Measurements from ENCODE around the gene DMXL1. TPM values are rescaled to one million over a fixed set of nuclear protein-coding genes. Genes with fewer than 3 reads are reported as not detected.

The DMXL1 gene
- total and polyA plus RNA-seq, 3 donors from 2014 or later, result 16.0 to 93.3 (median 63.9) TPM

DNA sequence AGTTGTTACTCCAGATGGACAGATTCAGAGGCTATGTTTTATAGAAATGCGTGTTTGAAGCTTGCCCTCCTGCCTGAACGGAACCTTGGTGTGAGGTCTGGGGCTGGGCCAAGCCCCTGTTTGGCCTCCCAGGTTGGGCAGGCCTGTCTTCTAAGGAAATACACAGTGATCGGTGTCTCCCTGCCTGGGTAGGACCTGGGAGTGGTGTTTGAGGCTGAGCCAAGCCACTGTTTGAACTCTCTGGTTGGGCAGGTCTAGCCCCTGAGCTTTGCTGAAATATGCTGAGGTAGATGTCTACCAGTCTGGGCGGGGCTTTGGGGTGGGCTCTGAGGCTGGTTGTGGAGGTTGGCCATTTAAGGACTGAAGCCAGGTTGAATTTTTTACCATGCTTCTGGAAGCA is 90.5 kb downstream of the DMXL1 start:
- TF ChIP-seq POLR2A (IDR thresholded peaks at IDR 0.05), result no peak
- TF ChIP-seq, protein P1, sequence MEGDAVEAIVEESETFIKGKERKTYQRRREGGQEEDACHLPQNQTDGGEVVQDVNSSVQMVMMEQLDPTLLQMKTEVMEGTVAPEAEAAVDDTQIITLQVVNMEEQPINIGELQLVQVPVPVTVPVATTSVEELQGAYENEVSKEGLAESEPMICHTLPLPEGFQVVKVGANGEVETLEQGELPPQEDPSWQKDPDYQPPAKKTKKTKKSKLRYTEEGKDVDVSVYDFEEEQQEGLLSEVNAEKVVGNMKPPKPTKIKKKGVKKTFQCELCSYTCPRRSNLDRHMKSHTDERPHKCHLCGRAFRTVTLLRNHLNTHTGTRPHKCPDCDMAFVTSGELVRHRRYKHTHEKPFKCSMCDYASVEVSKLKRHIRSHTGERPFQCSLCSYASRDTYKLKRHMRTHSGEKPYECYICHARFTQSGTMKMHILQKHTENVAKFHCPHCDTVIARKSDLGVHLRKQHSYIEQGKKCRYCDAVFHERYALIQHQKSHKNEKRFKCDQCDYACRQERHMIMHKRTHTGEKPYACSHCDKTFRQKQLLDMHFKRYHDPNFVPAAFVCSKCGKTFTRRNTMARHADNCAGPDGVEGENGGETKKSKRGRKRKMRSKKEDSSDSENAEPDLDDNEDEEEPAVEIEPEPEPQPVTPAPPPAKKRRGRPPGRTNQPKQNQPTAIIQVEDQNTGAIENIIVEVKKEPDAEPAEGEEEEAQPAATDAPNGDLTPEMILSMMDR (IDR thresholded peaks at IDR 0.05), result no peak
- Histone ChIP-seq H3K27ac (no peak overlapping the region), H3K4me1 (no peaks in the 10 kb centered on the region), H3K4me3 (no peak overlapping the region), H3K27me3 (no peaks in the 10 kb centered on the region), H3K9me3 (no peaks in the 10 kb centered on the region), H3K36me3 (ENCODE audit: low read depth, missing control alignments) (no peaks in the 10 kb centered on the region)
- WGBS, 2 donors, result 87 to 98% methylated on average over 4 of the region's 4 CpGs
- intact Hi-C loops (cut with DNase I; ENCODE audit: low total_unique reads), result no loop called here
- DNase-seq, result no peak

DNA sequence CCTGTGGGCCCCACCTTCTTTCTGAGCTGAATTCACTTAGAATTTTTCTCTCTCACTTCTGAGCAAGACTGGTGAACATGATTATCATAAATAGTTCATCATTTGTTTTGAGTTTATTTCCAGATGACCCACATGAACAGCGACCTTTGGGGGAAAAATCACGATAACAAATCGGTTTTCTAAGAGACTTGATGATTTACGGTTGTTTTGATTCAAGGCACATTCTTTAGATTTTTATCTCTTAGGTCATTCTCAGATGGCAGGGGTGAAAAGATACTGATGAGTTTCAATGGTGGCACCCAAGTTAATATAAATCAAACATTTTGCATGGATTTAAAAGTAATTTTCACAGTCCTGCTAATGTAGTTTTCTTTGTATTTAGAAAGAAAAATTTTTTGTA is 95.1 kb downstream of the DMXL1 start:
- Histone ChIP-seq H3K27ac (no peak overlapping the region), H3K9me3 (no peaks in the 10 kb centered on the region), H3K4me3 (no peak overlapping the region), H3K27me3 (no peaks in the 10 kb centered on the region), H3K4me1 (no peaks in the 10 kb centered on the region), H3K36me3 (ENCODE audit: low read depth, missing control alignments) (no peaks in the 10 kb centered on the region)
- no peak for DNase-seq
- intact Hi-C loops (cut with DNase I; ENCODE audit: low total_unique reads), result no loop called here
- TF ChIP-seq, protein P1 (IDR thresholded peaks at IDR 0.05), result no peak
- TF ChIP-seq POLR2A (IDR thresholded peaks at IDR 0.05), result no peak
- 55 to 57% methylated on average over 4 of the region's 4 CpGs for WGBS, 2 donors

DNA sequence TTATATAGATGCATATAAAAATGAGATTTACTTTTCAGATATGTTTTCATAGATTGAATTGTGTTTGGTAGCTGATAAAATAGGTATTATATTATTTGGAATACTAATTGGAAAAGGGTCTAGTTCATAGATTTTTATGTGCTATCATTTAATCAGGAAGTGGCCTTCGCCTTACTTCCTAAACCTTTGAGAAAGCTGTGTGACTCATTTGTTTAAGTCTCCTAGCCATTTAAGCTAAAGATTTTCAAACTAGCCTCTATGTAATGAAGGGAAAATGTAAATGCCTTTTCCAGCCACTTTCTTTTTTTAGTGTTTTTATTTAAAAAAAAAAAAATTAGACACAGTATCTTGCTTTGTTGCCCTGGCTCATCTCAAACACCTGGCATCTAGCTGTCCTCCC is 97.5 kb downstream of the DMXL1 start:
- Histone ChIP-seq H3K27ac (no peak overlapping the region), H3K4me1 (no peaks in the 10 kb centered on the region), H3K9me3 (no peaks in the 10 kb centered on the region), H3K27me3 (no peaks in the 10 kb centered on the region), H3K36me3 (ENCODE audit: low read depth, missing control alignments) (no peaks in the 10 kb centered on the region), H3K4me3 (no peak overlapping the region)
- no peak for DNase-seq
- TF ChIP-seq, protein P1 (IDR thresholded peaks at IDR 0.05), result no peak
- TF ChIP-seq POLR2A (IDR thresholded peaks at IDR 0.05), result no peak
- intact Hi-C loops (cut with DNase I; ENCODE audit: low total_unique reads), result no loop called here
- WGBS, 2 donors, result 88 to 91% methylated on average over 1 of the region's 1 CpG

DNA sequence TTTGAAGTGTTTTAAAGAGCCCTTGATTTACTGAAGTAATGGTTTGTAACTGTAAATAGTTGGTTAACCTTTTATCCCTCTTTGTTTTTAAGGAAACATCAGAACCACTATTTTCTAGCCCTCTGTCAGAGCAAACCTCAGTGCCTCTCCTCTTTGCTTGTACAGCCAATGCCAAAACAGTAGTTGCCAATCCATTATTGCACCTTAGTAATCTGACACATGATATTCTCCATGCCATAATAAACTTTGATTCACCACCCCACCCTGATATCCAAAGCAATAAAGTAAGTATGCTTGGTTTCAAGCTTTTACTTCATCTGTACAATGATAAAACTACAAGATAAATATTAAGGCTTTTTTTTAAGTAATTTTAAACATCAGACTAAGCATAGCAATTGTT is 100.8 kb downstream of the DMXL1 start:
- DNase-seq, result no peak
- TF ChIP-seq, protein P1 (IDR thresholded peaks at IDR 0.05), result no peak
- TF ChIP-seq POLR2A (IDR thresholded peaks at IDR 0.05), result no peak
- Histone ChIP-seq H3K9me3 (no peaks in the 10 kb centered on the region), H3K27ac (no peak overlapping the region), H3K4me3 (no peak overlapping the region), H3K4me1 (no peaks in the 10 kb centered on the region), H3K27me3 (no peaks in the 10 kb centered on the region), H3K36me3 (ENCODE audit: low read depth, missing control alignments) (no peaks in the 10 kb centered on the region)
- intact Hi-C loops (cut with DNase I; ENCODE audit: low total_unique reads), result no loop called here

DNA sequence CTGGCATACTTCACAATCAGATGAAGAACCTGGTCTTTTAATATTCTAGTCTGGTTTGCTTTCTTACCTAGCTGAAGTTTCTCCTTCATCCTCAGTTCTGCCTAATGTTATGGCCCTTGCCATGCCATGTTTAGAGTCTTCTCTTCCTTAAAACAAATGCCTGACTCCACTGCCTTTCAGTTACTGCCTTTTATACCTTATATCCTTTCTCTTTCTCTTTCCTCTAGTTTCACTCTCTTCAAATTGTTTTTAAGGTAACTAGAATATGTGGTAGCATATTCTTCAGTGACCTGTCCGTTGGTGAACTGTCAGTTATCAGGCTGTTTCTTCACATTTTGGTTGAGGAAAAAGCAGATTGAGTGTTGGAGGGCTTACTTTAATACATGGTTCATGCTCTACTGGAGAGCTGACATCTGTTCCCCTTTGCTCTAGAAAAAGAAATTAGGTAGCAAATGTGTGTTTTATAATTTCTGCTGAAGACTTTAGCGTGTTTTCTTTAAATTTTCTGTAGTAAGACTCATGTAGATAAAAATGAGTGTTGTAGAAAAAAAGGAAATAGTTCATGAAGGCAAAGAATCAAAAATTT is 103.8 kb downstream of the DMXL1 start:
- intact Hi-C loops (cut with DNase I; ENCODE audit: low total_unique reads), result no loop called here
- no peak overlapping the region for H3K4me3 ChIP-seq
- 86 to 93% methylated on average over 2 of the region's 2 CpGs for WGBS, 2 donors
- no peak for TF ChIP-seq POLR2A (IDR thresholded peaks at IDR 0.05)
- TF ChIP-seq, protein P1 (IDR thresholded peaks at IDR 0.05), result no peak
- DNase-seq, result no peak
- no peaks in the 10 kb centered on the region for H3K9me3 ChIP-seq
- no peak overlapping the region for H3K27ac ChIP-seq
- H3K36me3 ChIP-seq (ENCODE audit: low read depth, missing control alignments), result no peaks in the 10 kb centered on the region
- H3K27me3 ChIP-seq, result no peaks in the 10 kb centered on the region
- H3K4me1 ChIP-seq, result no peaks in the 10 kb centered on the region
